Fibroblast of mammary gland (primary cell): ENCODE data around the gene WDR55.

Source experiments
- DNase-seq: peaks from one replicate; pipeline ENCODE4 v3.0.0-alpha.2; 2010; ENCODE audit warnings: low read depth
- H3K4me3 ChIP-seq: 2 replicates; pipeline ENCODE4 v1.5.1; 2011; ENCODE audit warnings: low read depth, mild to moderate bottlenecking, low read length, moderate library complexity; ENCODE audit not compliant: control insufficient read depth
- TF ChIP-seq, protein P1 (sequence below): conservative IDR thresholded peaks from 2 replicates; pipeline ENCODE4 v1.5.1; 2011; ENCODE audit warnings: low read depth, low read length, inconsistent platforms; ENCODE audit not compliant: control insufficient read depth, insufficient read depth

Gene WDR55

GRCh38 chr5:140631036-140631417 is 33.7 kb upstream of the WDR55 start:
- TF ChIP-seq, protein P1, sequence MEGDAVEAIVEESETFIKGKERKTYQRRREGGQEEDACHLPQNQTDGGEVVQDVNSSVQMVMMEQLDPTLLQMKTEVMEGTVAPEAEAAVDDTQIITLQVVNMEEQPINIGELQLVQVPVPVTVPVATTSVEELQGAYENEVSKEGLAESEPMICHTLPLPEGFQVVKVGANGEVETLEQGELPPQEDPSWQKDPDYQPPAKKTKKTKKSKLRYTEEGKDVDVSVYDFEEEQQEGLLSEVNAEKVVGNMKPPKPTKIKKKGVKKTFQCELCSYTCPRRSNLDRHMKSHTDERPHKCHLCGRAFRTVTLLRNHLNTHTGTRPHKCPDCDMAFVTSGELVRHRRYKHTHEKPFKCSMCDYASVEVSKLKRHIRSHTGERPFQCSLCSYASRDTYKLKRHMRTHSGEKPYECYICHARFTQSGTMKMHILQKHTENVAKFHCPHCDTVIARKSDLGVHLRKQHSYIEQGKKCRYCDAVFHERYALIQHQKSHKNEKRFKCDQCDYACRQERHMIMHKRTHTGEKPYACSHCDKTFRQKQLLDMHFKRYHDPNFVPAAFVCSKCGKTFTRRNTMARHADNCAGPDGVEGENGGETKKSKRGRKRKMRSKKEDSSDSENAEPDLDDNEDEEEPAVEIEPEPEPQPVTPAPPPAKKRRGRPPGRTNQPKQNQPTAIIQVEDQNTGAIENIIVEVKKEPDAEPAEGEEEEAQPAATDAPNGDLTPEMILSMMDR, result no peak
- no peak for DNase-seq
- H3K4me3 ChIP-seq, result no peak overlapping the region

- TF ChIP-seq, protein P1, result no peak
- DNase-seq, result no peak
- H3K4me3 ChIP-seq, result peak overlapping the region; percentile 47
Observed at GRCh38 chr5:140631831-140632365, 32.8 kb upstream of the WDR55 start.

- peak; percentile 51 for DNase-seq
- peak overlapping the region; percentile 47 for H3K4me3 ChIP-seq
Observed at GRCh38 chr5:140632366-140633020, 32.2 kb upstream of the WDR55 start.

GRCh38 chr5:140633021-140633471 is 31.7 kb upstream of the WDR55 start, which contains the start of gene CD14:
Gene CD14, minus strand, starts transcription at chr5:140633175. Its CDS starts 104 bp downstream, at chr5:140633071.
- TF ChIP-seq, protein P1, result peak; percentile 0
- H3K4me3 ChIP-seq, result peak within 1 kb of the TSS; percentile 47
- peak; percentile 57 for DNase-seq

More at GRCh38 chr5:140632366-140633020, 32.2 kb upstream of the WDR55 start:
- TF ChIP-seq, protein P1, result no peak

DNA sequence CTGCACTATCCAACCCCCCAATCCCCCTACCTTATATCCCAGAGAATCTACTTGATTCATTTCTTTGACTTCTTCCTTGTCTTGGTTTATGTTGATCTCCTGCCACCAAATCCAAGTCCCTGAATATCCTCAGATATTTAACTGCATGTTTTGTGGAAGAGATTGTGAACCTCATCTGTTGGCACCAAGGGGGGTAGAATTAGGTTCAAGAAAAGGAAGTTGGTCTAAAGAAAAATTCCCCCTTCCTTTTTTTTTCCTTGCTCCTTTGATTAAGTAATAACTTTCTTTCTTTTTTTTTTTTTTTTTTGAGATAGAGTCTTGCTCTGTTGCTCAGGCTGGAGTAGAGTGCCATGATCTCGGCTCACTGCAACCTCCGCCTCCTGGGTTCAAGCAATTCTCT is 31.2 kb upstream of the WDR55 start:
- TF ChIP-seq, protein P1, result no peak
- no peak overlapping the region for H3K4me3 ChIP-seq
- DNase-seq, result no peak

- no peak for DNase-seq
- TF ChIP-seq, protein P1, result no peak
- H3K4me3 ChIP-seq, result no peak overlapping the region
Observed at GRCh38 chr5:140634103-140634502, 30.6 kb upstream of the WDR55 start.
